NCI-H128 (cell line): Measurements from ENCODE around the gene PCDHA1.
"Not testable (repeated sequence)": the region's sequence is repeated elsewhere in the genome, so short reads cannot be mapped to it uniquely, and the experiment has no call there.

Experiments
- DNase-seq: peaks from one replicate; lab custom pipeline; 2025; ENCODE audit not compliant: unreplicated experiment; lab: John Stamatoyannopoulos, UW

PCDHA1 gene

DNA sequence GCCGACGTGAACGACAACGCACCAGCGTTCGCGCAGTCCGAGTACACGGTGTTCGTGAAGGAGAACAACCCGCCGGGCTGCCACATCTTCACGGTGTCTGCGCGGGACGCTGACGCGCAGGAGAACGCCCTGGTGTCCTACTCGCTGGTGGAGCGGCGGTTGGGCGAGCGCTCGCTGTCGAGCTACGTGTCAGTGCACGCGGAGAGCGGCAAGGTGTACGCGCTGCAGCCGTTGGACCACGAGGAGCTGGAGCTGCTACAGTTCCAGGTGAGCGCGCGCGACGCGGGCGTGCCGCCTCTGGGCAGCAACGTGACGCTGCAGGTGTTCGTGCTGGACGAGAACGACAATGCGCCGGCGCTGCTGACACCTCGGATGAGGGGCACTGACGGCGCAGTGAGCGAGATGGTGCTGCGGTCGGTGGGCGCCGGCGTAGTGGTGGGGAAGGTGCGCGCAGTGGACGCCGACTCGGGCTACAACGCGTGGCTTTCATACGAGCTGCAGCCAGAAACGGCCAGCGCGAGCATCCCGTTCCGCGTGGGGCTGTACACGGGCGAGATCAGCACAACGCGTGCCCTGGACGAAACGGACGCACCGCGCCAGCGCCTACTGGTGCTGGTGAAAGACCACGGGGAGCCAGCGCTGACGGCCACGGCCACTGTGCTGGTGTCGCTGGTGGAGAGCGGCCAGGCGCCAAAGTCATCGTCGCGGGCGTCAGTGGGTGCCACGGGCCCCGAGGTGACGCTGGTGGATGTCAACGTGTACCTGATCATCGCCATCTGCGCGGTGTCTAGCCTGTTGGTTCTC, 64.1 kb downstream of the PCDHA1 start:
- not testable (repeated sequence) for DNase-seq

DNA sequence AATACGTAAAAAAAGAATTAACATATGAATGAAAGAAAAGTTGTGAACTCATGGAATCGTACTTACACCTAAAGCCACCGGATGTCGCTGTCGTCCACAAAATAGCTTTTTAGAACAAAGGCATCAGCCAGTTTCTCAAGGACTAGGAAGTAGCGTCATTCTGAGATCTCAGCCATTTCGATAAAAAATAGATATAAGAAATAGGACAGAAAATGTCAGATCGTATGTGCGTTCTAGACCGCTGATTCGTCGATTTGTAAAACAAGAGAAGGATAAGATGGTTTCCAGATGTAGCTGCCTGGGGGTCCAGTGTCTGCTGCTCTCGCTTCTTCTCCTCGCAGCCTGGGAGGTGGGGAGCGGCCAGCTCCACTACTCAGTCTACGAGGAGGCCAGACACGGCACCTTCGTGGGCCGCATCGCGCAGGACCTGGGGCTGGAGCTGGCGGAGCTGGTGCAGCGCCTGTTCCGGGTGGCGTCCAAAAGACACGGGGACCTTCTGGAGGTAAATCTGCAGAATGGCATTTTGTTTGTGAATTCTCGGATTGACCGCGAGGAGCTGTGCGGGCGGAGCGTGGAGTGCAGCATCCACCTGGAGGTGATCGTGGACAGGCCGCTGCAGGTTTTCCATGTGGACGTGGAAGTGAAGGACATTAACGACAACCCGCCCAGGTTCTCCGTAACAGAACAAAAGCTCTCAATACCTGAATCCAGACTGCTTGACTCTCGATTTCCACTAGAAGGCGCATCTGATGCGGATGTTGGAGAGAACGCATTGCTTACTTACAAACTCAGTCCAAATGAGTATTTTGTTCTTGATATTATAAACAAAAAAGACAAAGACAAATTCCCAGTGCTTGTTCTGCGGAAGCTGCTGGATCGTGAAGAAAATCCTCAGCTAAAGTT, 70.1 kb downstream of the PCDHA1 start, which contains the start of gene PCDHA10:
Gene PCDHA10, plus strand, starts transcription at position 126 of the 903 bp plus-strand sequence. Its CDS starts 152 bp downstream, at position 278.
- DNase-seq, result no peak

DNA sequence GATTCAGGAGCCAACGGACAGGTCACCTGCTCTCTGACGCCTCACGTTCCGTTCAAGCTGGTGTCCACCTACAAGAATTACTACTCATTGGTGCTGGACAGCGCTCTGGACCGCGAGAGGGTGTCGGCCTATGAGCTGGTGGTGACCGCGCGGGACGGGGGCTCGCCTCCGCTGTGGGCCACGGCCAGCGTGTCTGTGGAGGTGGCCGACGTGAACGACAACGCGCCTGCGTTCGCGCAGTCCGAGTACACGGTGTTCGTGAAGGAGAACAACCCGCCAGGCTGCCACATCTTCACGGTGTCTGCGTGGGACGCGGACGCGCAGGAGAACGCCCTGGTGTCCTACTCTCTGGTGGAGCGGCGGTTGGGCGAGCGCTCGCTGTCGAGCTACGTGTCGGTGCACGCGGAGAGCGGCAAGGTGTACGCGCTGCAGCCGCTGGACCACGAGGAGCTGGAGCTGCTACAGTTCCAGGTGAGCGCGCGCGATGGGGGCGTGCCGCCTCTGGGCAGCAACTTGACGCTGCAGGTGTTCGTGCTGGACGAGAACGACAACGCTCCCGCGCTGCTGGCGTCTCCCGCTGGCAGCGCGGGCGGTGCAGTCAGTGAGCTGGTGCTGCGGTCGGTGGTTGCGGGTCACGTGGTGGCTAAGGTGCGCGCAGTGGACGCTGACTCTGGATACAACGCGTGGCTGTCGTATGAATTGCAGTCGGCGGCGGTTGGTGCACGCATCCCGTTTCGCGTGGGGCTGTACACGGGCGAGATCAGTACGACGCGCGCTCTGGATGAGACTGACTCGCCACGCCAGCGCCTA, 71.4 kb downstream of the PCDHA1 start:
- no peak for DNase-seq

DNA sequence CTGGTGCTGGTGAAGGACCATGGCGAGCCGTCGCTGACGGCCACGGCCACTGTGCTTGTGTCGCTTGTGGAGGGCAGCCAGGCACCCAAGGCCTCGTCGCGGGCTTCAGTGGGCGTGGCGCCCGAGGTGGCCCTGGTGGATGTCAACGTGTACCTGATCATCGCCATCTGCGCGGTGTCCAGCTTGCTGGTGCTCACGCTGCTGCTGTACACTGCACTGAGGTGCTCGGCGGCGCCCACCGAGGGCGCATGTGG, 72.0 kb downstream of the PCDHA1 start:
- no peak for DNase-seq

DNA sequence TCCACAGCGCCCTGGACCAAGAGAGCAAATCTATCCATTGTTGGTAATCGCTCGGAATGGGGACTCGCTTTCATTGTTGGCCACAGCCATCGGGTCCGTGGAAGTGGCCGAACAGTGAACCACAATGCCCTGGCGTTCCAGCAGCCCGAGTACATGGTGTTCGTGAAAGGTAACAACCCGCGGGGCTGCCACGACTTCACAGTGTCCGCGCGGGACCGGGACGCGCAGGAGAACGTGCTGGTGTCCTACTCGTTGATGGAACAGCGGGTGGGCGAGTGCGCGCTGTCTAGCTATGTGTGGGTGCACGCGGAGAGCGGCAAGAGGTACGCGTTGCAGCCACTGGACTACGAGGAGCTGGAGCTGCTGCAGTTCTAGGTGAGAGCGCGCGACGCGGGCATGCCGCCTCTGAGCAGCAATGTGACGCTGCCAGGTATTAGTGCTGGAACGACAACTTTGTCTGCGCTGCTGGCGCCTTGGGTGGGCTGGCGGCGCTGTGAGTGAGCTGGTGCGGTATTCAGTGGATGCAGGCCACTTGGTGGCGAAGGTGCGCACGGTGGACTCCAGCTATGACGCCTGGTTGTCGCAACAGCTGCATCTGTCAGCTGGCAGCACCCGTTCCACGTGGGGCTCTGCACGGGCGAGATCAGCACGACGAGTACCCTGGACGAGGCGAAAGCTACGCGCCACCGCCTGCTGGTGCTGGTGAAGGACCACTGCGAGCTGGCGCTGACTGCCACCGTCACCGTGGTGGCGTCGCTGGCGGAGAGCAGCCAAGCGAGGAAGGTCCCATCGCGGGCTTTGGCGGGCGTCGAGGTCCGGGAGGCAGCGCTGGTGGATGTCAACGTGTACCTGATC, 76.7 kb downstream of the PCDHA1 start:
- no peak for DNase-seq

DNA sequence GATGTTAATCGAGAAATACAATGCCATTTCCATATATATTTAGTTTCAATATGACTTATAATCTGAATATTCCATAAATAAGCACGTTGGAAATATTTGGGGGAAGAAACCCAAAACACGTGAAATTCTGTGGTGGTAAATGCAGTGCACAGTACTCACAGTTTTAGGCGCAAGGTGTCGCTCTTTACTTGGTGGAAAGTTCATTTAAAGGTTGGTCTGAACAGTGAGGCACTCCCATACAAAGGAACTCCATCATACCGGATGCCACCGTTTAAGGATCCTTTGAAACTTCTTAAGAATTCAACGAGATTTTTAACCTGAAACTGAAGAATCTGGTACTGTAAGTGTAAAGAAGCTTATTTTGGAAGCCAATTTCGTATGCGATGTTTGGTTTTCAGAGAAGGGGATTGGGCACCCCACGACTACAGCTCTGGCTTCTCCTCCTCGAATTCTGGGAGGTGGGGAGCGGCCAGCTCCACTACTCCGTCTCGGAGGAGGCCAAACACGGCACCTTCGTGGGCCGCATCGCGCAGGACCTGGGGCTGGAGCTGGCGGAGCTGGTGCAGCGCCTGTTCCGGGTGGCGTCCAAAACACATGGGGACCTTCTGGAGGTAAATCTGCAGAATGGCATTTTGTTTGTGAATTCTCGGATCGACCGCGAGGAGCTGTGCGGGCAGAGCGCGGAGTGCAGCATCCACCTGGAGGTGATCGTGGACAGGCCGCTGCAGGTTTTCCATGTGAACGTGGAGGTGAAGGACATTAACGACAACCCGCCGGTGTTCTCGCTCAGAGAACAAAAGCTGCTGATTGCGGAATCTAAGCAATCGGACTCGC, 83.0 kb downstream of the PCDHA1 start, which contains the start of gene PCDHA11:
Gene PCDHA11, plus strand, starts transcription at position 237 of the 834 bp plus-strand sequence. Its CDS starts 147 bp downstream, at position 384.
- DNase-seq, result no peak

DNA sequence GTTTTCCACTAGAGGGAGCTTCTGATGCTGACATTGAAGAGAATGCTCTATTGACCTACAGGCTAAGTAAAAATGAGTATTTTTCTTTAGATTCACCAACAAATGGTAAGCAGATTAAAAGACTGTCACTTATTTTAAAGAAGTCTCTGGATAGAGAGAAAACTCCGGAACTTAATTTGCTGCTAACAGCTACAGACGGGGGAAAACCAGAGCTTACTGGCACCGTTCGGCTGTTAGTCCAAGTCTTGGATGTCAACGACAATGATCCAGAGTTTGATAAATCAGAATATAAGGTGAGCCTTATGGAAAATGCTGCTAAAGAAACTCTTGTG, 83.6 kb downstream of the PCDHA1 start:
- no peak for DNase-seq

DNA sequence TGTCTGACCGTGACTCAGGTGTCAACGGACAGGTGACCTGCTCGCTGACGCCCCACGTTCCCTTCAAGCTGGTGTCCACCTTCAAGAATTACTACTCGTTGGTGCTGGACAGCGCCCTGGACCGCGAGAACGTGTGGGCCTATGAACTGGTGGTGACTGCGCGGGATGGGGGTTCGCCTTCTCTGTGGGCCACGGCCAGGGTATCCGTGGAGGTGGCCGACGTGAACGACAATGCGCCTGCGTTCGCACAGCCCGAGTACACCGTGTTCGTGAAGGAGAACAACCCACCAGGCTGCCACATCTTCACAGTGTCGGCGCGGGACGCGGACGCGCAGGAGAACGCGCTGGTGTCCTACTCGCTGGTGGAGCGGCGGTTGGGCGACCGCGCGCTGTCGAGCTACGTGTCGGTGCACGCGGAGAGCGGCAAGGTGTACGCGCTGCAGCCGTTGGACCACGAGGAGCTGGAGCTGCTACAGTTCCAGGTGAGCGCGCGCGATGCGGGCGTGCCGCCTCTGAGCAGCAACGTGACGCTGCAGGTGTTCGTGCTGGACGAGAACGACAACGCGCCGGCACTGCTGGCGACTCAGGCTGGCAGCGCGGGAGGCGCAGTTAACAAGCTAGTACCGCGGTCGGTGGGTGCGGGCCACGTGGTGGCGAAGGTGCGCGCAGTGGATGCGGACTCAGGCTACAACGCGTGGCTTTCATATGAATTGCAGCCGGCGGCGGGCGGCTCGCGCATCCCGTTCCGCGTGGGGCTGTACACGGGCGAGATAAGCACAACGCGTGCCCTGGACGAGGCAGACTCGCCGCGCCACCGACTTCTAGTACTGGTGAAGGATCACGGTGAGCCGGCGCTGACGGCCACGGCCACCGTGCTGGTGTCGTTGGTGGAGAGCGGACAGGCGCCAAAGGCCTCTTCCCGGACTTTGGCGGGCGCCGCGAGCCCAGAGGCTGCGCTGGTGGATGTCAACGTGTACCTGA, 84.6 kb downstream of the PCDHA1 start:
- no peak for DNase-seq

DNA sequence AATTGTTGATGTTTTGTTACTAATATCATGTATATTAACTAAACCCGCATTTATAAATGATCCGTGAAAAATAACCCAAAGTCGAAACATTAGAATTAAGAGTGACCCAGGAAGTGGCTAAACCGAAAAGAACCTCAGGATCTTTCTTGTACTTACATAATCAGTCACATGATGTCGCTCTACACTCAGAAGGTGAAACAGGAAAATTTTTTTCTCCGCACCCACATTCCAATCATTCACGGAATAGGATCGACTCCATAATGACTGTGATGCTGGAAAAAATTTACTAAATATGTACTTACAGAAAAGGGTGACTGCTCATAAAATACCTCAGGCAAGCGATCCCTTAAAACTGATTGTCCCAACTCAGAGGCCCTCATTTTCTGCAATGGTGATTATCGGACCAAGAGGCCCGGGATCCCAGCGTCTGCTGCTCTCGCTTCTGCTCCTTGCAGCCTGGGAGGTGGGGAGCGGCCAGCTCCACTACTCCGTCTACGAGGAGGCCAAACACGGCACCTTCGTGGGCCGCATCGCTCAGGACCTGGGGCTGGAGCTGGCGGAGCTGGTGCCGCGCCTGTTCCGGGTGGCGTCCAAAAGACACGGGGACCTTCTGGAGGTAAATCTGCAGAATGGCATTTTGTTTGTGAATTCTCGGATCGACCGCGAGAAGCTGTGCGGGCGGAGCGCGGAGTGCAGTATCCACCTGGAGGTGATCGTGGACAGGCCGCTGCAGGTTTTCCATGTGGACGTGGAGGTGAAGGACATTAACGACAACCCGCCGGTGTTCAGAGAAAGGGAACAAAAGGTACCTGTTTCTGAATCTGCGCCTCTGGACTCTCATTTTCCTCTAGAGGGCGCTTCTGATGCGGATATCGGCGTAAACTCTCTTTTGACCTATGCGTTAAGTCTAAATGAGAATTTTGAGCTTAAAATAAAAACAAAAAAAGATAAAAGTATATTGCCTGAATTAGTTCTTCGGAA, 89.4 kb downstream of the PCDHA1 start, which contains the start of gene PCDHA12:
Gene PCDHA12, plus strand, starts transcription at position 224 of the 981 bp plus-strand sequence. Its CDS starts 165 bp downstream, at position 389.
- no peak for DNase-seq

DNA sequence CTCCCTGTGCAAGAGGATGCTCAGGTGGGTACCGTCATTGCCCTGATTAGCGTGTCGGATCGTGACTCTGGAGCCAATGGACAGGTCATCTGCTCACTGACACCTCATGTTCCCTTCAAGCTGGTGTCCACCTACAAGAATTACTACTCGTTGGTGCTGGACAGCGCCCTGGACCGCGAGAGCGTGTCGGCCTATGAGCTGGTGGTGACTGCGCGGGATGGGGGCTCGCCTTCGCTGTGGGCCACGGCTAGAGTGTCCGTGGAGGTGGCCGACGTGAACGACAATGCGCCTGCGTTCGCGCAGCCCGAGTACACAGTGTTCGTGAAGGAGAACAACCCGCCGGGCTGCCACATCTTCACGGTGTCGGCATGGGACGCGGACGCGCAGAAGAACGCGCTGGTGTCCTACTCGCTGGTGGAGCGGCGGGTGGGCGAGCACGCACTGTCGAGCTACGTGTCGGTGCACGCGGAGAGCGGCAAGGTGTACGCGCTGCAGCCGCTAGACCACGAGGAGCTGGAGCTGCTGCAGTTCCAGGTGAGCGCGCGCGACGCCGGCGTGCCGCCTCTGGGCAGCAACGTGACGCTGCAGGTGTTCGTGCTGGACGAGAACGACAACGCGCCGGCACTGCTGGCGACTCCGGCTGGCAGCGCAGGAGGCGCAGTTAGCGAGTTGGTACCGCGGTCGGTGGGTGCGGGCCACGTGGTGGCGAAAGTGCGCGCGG, 90.8 kb downstream of the PCDHA1 start:
- DNase-seq, result not testable (repeated sequence)

DNA sequence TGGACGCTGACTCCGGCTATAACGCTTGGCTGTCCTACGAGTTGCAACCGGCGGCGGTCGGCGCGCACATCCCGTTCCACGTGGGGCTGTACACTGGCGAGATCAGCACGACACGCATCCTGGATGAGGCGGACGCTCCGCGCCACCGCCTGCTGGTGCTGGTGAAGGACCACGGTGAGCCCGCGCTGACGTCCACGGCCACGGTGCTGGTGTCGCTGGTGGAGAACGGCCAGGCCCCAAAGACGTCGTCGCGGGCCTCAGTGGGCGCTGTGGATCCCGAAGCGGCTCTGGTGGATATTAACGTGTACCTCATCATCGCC, 91.3 kb downstream of the PCDHA1 start:
- no peak for DNase-seq

DNA sequence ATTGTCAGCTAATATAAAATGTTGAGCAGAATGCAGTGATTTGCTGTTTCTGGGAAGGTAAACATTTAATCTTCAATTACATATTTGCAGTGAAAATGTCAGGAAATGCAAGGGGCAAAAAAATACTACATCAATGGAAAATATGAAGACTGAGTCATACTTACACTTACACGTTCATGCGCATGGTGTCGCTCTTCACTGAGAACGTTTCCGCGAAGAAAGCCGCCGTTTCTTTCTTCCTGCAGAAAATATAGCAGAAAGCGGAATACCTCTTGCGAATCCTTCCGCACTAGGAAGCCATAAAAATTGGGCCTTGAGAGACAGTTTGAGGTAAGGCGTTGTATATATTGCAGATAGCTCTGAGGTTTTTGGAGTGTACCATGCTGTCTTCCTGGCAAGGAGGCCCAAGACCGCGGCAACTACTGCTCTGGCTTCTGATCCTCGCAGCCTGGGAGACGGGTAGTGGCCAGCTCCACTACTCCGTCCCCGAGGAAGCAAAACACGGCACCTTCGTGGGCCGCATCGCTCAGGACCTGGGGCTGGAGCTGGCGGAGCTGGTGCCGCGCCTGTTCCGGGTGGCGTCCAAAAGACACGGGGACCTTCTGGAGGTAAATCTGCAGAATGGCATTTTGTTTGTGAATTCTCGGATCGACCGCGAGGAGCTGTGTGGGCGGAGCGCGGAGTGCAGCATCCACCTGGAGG, 96.1 kb downstream of the PCDHA1 start, which contains the start of gene PCDHA13:
Gene PCDHA13, plus strand, starts transcription at position 236 of the 702 bp plus-strand sequence. Its CDS starts 145 bp downstream, at position 381.
- no peak for DNase-seq

DNA sequence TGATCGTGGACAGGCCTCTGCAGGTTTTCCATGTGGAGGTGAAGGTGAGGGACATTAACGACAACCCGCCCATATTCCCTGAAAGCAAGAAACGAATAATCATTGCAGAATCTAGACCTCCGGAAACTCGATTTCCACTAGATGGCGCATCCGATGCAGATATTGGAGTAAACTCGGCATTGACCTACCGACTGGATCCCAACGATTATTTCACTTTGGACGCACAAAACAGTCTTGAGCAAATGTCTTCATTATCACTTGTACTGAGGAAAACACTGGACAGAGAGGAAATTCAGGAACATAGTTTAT, 96.6 kb downstream of the PCDHA1 start:
- DNase-seq, result no peak

DNA sequence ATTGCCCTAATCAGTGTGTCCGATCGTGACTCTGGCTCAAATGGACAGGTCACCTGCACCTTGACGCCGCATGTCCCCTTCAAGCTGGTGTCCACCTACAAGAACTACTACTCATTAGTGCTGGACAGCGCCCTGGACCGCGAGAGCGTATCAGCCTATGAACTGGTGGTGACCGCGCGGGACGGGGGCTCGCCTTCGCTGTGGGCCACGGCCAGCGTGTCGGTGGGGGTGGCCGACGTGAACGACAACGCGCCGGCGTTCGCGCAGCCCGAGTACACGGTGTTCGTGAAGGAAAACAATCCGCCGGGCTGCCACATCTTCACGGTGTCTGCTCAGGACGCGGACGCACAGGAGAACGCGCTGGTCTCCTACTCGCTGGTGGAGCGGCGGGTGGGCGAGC, 97.4 kb downstream of the PCDHA1 start:
- no peak for DNase-seq

DNA sequence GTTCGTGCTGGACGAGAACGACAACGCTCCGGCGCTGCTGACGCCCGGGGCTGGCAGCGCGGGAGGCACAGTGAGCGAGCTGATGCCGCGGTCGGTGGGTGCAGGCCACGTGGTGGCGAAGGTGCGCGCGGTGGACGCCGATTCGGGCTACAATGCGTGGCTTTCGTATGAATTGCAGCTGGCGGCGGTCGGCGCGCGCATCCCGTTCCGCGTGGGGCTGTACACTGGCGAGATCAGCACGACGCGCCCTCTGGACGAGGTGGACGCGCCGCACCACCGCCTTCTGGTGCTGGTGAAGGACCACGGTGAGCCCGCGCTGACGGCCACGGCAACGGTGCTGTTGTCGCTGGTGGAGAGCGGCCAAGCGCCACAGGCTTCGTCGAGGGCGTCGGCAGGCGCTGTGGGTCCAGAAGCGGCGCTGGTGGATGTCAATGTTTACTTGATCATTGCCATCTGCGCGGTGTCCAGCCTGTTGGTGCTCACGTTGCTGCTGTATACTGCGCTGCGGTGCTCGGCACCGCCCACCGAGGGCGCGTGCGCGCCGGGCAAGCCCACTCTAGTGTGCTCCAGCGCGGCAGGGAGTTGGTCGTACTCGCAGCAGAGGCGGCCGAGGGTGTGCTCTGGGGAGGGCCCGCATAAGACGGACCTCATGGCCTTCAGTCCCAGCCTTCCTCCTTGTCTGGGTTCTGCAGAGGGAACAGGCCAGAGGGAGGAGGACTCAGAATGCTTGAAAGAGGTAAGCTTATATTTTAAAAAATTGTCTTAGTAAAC, 98.2 kb downstream of the PCDHA1 start:
- DNase-seq, result no peak
